Heart right ventricle (tissue), 16 donors: ENCODE results near the gene PHACTR3. TPM values are rescaled to one million over a fixed set of nuclear protein-coding genes. Genes with fewer than 3 reads are reported as not detected.

ENCODE experiments used
- ATAC-seq, 8 donors: fragments of 200-7000 bp; cut with Tn5 transposase; one replicate each; pipeline ENCODE4 v1.9.1; 2020; ENCODE audit warnings: mild to moderate bottlenecking in 8 of 8, moderate library complexity in 8 of 8, moderate number of reproducible peaks in 1 of 8
- DNase-seq, 2 donors: peaks; one replicate each; pipeline ENCODE4 v3.0.0-alpha.2; 2020
- H3K27ac ChIP-seq, 10 donors: fragments of 200-600 bp; sonication (generic) in 2 of 10; one replicate each; pipeline versions ENCODE4 v1.5.0 to v1.8.0; 2020 to 2022; ENCODE audit warnings: mild to moderate bottlenecking in 3 of 10
- H3K27me3 ChIP-seq, 7 donors: fragments of 200-600 bp; one replicate each; pipeline ENCODE4 v1.8.0; 2021 to 2022; ENCODE audit warnings: mild to moderate bottlenecking in 2 of 7
- H3K36me3 ChIP-seq, 9 donors: fragments of 200-600 bp; sonication (generic) in 1 of 9; one replicate each; pipeline versions ENCODE4 v1.5.0 to v1.8.0; 2020 to 2022; ENCODE audit warnings: mild to moderate bottlenecking in 2 of 9
- H3K4me1 ChIP-seq, 9 donors: fragments of 200-600 bp; sonication (generic) in 1 of 9; one replicate each; pipeline versions ENCODE4 v1.5.0 to v1.8.0; 2020 to 2022; ENCODE audit warnings: mild to moderate bottlenecking in 4 of 9
- H3K4me3 ChIP-seq, 10 donors: fragments of 200-600 bp; sonication (generic) in 2 of 10; one replicate each; pipeline versions ENCODE4 v1.5.0 to v1.8.0; 2020 to 2022; ENCODE audit warnings: mild to moderate bottlenecking in 7 of 10, moderate library complexity in 2 of 10
- H3K9me3 ChIP-seq, 11 donors: fragments of 200-600 bp in 10 of 11; sonication (generic) in 2 of 11; one replicate each; pipeline versions ENCODE4 v1.5.0 to v1.8.0; 2013 to 2022; ENCODE audit warnings: mild to moderate bottlenecking in 2 of 11, control low read depth in 1 of 11, moderate library complexity in 1 of 11
- CTCF ChIP-seq, 9 donors: fragments of 200-600 bp; sonication (generic) in 2 of 9; IDR thresholded peaks; one replicate each; pipeline versions ENCODE4 v1.5.0 to v1.8.0; 2021 to 2022; ENCODE audit warnings: antibody characterized with exemption in 9 of 9, mild to moderate bottlenecking in 5 of 9, moderate library complexity in 1 of 9
- WGBS, 2 donors: extraction: QIAGEN DNeasy Blood & Tissue Kit; methylation state at CpG; one replicate each; pipeline ENCODE4 v1.1.7; 2013; ENCODE audit warnings: inconsistent platforms in 1 of 2; 5-methylcytosine and 5-hydroxymethylcytosine counted together
- intact Hi-C, 10 donors: fragments of 100-400 bp; cut with DNase I; formaldehyde crosslinking; loops; one replicate each; pipeline versions ENCODE4 v1.11.1 to v1.14.2; 2022
- polyA plus RNA-seq, 2 donors: library from polyadenylated mRNA; stranded (reverse); fragments of 200-250 nt; gene quantifications; one replicate each; pipeline ENCODE4 v1.2.3, GENCODE V29; 2013
- total RNA-seq, 10 donors: library from RNA; stranded (reverse); fragmentation: NEBNext Ultra II Directional in 3 of 10; extraction: Animal tissue kit (Norgen Biotek cat#: 25700) in 3 of 10; gene quantifications; one replicate each; pipeline versions ENCODE4 v1.2.1 to v1.2.4, GENCODE V29; 2021 to 2023
- donor health status: Arrhythmogenic right ventricular cardiomyopathy.
- donor health status: ischemic (EF 13 %, LVEDD 7.1; RV severe dilation, severe dysfunction).
- donor health status: healthy with polysubstance abuse.
- donor health status: DM: no; HTN: yes; CAD: no.
- donor health status: DM: no; HTN: no; CAD: no.
- donor health status: ischemic (EF 25% LVEDD 6.9; RV normal size, moderate dysfunction).
- donor health status: ischemic (EF 25% LVEDD 5.7; RV mildly dilated, moderate dysfunction).
- donor health status: healthy.
- donor health status: DM: yes; HTN: yes; CAD: no.
- donor health status: Ischemic cardiomyopathy.
- donor health status: ischemic (EF 35%, LVEDD 5.7; RV mildly dilated, moderate dysfunction).
- donor health status: nonischemic (EF 11% LVEDD 7.7; RV severe dilation, severe dysfunction).
- donor health status: DM: yes; HTN: yes; CAD: no.
- donor health status: PGD.
- donor health status: ischemic (EF 29% LVEDD 5.4; RV normal size, mild dysfunction).
- donor health status: nonischemic (EF 23%, LVEDD 6.1; RV moderate dilation, normal function).

PHACTR3 gene
- total and polyA plus RNA-seq, 12 donors = 0.51 to 24.1 (median 3.7) TPM

- Histone ChIP-seq H3K27me3 (peaks cover 0 to 5% (median 0%) of the 10 kb centered on the region in 7 donors), H3K27ac (no peak overlapping the region), H3K4me1 (peaks cover 3 to 20% (median 12%) of the 10 kb centered on the region in 9 donors), H3K4me3 (no peak overlapping the region), H3K36me3 (no peaks in the 10 kb centered on the region), H3K9me3 (no peaks in the 10 kb centered on the region)
- intact Hi-C loops = no loop called here
- ATAC-seq (no peak), DNase-seq (no peak)
- no peak for TF ChIP-seq CTCF (IDR thresholded peaks at IDR 0.05)
- 67 to 68% methylated on average over 8 of the region's 8 CpGs for WGBS, 2 donors
Observed at GRCh38 chr20:59823491-59824259, 219.3 kb downstream of the PHACTR3 start.

- Histone ChIP-seq H3K36me3 (no peaks in the 10 kb centered on the region), H3K9me3 (no peaks in the 10 kb centered on the region), H3K4me3 (no peak overlapping the region), H3K27ac (no peak overlapping the region), H3K27me3 (peaks cover 0 to 5% (median 0%) of the 10 kb centered on the region in 7 donors), H3K4me1 (peaks cover 3 to 20% (median 13%) of the 10 kb centered on the region in 9 donors)
- ATAC-seq (no peak), DNase-seq (no peak)
- WGBS, 2 donors = 73 to 83% methylated on average over 8 of the region's 8 CpGs
- TF ChIP-seq CTCF (IDR thresholded peaks at IDR 0.05) = no peak
- intact Hi-C loops = no loop called here
Observed at GRCh38 chr20:59824711-59825562, 220.6 kb downstream of the PHACTR3 start.

GRCh38 chr20:59825563-59825920, 221.2 kb downstream of the PHACTR3 start:
- intact Hi-C loops = no loop called here
- ATAC-seq = no peak
- no peak for DNase-seq

More at GRCh38 chr20:59825563-59825920, 221.2 kb downstream of the PHACTR3 start:
- no peaks in the 10 kb centered on the region for H3K9me3 ChIP-seq
- H3K4me3 ChIP-seq = no peak overlapping the region
- 94 to 95% methylated on average over 4 of the region's 4 CpGs for WGBS, 2 donors
- H3K27ac ChIP-seq = no peak overlapping the region
- no peak for TF ChIP-seq CTCF (IDR thresholded peaks at IDR 0.05)
- no peaks in the 10 kb centered on the region for H3K36me3 ChIP-seq
- H3K27me3 ChIP-seq = peaks cover 0 to 5% (median 0%) of the 10 kb centered on the region in 7 donors
- H3K4me1 ChIP-seq = peaks cover 3 to 16% (median 13%) of the 10 kb centered on the region in 9 donors
